ENCODE data around the gene LYRM2.

DNA sequence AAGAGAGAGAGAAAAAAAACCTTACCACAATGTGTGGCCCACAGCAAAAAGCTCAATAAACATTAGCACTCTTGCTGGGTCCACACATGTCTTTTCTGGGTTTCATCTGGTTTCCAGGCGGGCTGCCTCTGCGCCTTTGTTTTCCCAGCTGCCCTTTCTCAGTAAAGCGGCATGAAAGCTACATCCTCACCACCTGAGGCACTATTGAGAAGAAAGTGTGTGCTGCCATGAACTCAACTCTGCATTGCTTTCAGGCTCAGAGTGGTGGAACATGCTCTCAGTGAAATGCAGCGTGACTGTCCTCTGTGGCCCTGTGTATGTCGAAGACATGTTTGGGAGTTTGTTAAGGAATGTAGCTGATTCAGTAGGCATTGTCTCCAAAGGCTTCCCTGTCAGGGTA is 102.3 kb downstream of the LYRM2 start:
- TF ChIP-seq, protein P1, sequence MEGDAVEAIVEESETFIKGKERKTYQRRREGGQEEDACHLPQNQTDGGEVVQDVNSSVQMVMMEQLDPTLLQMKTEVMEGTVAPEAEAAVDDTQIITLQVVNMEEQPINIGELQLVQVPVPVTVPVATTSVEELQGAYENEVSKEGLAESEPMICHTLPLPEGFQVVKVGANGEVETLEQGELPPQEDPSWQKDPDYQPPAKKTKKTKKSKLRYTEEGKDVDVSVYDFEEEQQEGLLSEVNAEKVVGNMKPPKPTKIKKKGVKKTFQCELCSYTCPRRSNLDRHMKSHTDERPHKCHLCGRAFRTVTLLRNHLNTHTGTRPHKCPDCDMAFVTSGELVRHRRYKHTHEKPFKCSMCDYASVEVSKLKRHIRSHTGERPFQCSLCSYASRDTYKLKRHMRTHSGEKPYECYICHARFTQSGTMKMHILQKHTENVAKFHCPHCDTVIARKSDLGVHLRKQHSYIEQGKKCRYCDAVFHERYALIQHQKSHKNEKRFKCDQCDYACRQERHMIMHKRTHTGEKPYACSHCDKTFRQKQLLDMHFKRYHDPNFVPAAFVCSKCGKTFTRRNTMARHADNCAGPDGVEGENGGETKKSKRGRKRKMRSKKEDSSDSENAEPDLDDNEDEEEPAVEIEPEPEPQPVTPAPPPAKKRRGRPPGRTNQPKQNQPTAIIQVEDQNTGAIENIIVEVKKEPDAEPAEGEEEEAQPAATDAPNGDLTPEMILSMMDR (IDR thresholded peaks at IDR 0.05) = no peak
- no peak for TF ChIP-seq EP300 (IDR thresholded peaks at IDR 0.05)
- no peak for TF ChIP-seq POLR2A (IDR thresholded peaks at IDR 0.05; ENCODE audit: low read depth)
